ENCODE measurements around the gene F8A1.
"Not testable (repeated sequence)": the region's sequence is repeated elsewhere in the genome, so short reads cannot be mapped to it uniquely, and the experiment has no call there.

The F8A1 gene

GRCh38 chrX:154886069-154886788, at the start of gene F8A1:
F8A1 (plus strand) TSS chrX:154886355; CDS start chrX:154886375, 20 bp downstream.
- not testable (repeated sequence) for DNase-seq (ENCODE audit: low read depth)

- peak; percentile 24 for DNase-seq (ENCODE audit: low read depth)
Measured at GRCh38 chrX:154840856-154841255, 45.3 kb upstream of the F8A1 start.

- DNase-seq (ENCODE audit: low read depth) = no peak
Measured at GRCh38 chrX:154850957-154851611, 35.1 kb upstream of the F8A1 start.

- DNase-seq (ENCODE audit: low read depth) = no peak
Measured at GRCh38 chrX:154855256-154855655, 30.9 kb upstream of the F8A1 start.

GRCh38 chrX:154868522-154868921, 17.6 kb upstream of the F8A1 start:
- DNase-seq (ENCODE audit: low read depth) = not testable (repeated sequence)

- DNase-seq (ENCODE audit: low read depth) = no peak
Measured at GRCh38 chrX:154873329-154873728, 12.8 kb upstream of the F8A1 start.

GRCh38 chrX:154884069-154884468, 2.1 kb upstream of the F8A1 start:
- not testable (repeated sequence) for DNase-seq (ENCODE audit: low read depth)

- not testable (repeated sequence) for DNase-seq (ENCODE audit: low read depth)
Measured at GRCh38 chrX:154885057-154885456, 1.1 kb upstream of the F8A1 start.

- not testable (repeated sequence) for DNase-seq (ENCODE audit: low read depth)
Measured at GRCh38 chrX:154885549-154885948, 606 bp upstream of the F8A1 start.

- DNase-seq (ENCODE audit: low read depth) = not testable (repeated sequence)
Measured at GRCh38 chrX:154886789-154887221, 650 bp downstream of the F8A1 start.

- no peak for DNase-seq (ENCODE audit: low read depth)
Measured at GRCh38 chrX:154890990-154891639, 5.0 kb downstream of the F8A1 start.

- DNase-seq (ENCODE audit: low read depth) = no peak
Measured at GRCh38 chrX:154892296-154892695, 6.1 kb downstream of the F8A1 start.

GRCh38 chrX:154900323-154900722, 14.2 kb downstream of the F8A1 start:
- no peak for DNase-seq (ENCODE audit: low read depth)

- DNase-seq (ENCODE audit: low read depth) = no peak
Measured at GRCh38 chrX:154902408-154902807, 16.3 kb downstream of the F8A1 start.

- DNase-seq (ENCODE audit: low read depth) = no peak
Measured at GRCh38 chrX:154908821-154909220, 22.7 kb downstream of the F8A1 start.

GRCh38 chrX:154910048-154910447, 23.9 kb downstream of the F8A1 start:
- not testable (repeated sequence) for DNase-seq (ENCODE audit: low read depth)

GRCh38 chrX:154910528-154910927, 24.4 kb downstream of the F8A1 start:
- not testable (repeated sequence) for DNase-seq (ENCODE audit: low read depth)

GRCh38 chrX:154914052-154914451, 27.9 kb downstream of the F8A1 start:
- DNase-seq (ENCODE audit: low read depth) = no peak

- peak; percentile 37 for DNase-seq (ENCODE audit: low read depth)
Measured at GRCh38 chrX:154918060-154918483, 31.9 kb downstream of the F8A1 start.

GRCh38 chrX:154924771-154925170, 38.6 kb downstream of the F8A1 start:
- not testable (repeated sequence) for DNase-seq (ENCODE audit: low read depth)

All from GM04503 (cell line).